ENCODE data around the gene SDK1.
"Not testable (repeated sequence)": the region's sequence is repeated elsewhere in the genome, so short reads cannot be mapped to it uniquely, and the experiment has no call there.

Gene SDK1

DNA sequence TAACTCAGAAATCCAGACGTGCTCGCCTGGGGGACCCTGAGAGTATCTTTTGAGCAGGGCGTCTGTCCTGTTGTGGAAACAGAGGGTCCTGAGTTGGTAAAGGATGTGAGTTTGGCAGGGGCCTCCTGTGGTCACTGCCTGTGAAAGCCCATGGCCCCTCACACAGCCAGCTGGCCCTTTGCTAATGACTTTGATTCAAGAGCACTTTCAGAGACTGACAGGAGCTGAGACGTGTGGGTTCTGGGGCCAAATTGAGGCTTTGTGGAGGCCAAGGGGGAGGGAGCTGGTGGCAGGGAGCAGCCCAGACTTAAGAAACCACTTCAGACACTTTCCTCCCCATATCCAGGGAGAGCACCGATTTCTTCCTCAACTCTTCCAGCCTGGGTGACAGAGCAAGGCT is 921.6 kb downstream of the SDK1 start:
- DNase-seq, result no peak

DNA sequence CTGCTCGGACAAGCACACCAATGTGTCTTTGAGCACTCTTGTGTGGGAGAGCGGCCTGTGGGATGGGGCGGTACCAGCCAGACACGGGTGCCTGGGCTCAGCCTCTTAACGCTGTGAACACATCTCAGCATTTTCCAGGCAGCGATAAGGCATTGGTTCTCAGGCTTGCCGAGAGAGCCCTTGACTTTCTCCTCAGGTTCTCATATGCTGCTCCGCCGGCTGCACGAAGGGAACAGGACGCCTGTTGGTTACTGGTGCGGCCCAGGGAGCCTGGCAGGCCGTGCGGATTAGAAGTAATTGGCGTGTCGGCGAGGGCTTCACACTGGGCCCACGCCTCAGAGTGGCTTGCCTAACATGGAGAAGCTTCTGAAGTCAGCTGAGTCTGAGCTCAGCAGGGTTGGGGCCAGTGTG is 924.3 kb downstream of the SDK1 start:
- DNase-seq, result no peak

DNA sequence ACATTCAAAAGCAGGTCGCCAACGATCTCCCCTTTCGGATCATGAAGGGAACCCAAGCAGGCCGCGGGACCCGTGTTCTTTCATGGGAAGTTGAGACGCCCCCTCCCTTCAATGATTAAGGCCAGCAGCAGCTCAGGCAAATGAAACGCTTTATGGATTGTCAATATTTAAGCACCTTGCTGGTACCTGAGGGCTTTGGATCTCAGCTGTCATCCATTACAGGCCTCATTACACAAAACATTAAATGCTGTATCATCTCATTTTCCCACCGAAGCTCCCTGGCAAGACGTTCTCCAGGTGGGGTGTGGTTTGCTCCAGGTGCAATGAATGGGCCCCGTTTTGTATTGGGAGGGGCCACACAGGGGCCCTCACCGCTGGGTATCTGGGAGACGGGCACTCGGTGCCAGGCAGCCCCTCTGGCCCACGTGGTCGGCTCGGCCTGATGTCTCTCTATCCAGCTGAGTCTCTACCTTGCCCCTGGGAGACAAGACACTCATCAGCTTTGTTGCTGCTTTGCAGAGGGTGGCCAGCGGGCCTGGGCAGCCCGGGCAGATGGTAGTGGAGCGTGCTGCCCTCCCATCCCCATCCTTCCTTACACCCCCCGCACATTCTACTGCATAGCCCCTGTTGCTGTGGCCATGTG is 925.0 kb downstream of the SDK1 start:
- DNase-seq, result no peak

DNA sequence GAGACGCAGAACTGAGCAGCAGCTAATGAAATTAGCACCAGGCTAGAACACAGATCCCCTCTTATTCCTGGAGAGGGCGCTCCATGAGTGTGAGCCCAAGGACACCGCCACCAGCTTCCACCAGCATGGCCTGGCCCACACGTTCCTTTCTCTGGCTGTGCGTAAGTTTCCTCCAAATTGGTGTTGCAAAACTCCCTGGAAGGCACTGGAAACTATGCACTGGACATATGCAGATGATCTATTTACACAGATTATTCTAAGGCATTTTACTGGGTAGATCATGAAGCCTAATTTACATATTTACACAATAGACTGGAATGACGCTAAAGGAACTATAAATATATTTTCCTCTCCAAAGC is 925.5 kb downstream of the SDK1 start:
- no peak for DNase-seq

DNA sequence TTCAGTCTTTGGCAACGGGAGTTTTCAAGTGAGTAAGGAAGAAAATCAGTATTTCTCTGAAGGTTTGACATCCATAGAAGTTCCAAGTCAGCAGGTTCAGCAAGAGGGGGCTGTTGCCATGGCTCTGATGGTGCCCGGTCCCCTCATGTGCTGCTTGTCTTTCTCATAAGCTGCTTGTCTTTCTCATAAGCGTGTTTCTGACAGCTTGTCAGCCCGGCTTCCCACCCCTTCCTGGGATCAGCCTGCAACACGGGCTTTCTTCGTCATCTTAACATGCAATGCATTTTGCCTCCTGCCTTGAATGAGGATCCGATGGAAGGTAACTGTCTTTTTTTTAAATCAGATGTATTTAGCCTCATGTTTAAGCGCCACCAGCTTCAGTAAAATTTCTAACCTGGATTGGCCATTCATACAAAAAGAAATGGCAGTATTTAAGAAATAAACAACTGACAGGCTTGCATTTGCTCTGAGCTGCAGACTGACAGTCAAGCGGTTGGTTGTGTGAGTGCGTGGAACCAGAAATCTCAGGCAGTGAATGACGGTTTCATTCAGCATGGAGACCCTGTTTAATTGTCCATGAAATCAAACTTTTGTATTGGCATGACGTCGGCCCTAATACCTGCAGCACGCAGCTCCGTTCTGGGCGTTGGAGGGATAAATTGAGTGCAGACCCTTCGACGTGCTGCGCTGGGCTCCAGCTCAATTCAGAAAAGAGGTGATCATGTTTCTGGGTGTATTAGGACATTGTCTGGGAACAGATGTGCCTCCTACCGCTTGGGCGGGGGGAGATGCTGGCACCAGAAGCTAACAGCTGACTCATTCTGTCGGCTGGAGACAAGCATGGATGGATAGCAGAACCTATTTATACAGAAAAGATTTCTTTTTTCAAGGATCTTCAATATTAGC is 926.3 kb downstream of the SDK1 start:
- no peak for DNase-seq

DNA sequence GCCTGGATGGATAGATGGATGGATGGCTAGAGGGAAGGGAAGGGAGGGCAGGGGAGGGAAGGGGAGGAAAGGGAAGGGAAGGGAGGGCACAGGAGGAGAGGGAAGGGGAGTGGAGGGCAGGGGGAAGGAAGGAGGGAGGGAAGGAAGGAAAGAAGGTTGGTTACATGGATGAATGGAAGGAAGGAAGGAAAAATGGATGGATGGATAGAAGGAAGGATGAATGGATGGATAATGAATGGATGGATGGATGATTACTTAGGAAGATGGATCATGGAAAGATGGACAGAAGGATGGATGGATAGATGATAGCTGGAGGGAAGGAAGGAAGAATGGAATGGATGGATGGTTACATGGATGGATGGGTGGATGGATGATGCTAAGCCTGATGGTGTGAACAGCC is 929.3 kb downstream of the SDK1 start:
- DNase-seq, result no peak

DNA sequence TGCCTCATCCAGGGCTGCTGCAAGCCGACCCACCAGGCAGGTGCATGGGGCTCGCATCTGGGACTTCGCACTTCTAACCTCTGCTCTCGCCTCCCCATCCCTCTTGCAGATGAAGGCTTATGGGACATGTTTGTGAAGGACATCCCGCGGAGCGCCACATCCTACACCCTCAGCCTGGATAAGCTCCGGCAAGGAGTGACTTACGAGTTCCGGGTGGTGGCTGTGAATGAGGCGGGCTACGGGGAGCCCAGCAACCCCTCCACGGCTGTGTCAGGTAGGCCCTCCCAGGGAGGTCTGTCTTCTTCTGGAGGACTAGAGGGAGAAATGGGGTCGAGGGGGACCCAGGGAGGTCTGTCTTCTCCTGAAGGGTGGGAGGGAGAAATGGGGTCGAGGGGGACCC is 932.1 kb downstream of the SDK1 start:
- no peak for DNase-seq

DNA sequence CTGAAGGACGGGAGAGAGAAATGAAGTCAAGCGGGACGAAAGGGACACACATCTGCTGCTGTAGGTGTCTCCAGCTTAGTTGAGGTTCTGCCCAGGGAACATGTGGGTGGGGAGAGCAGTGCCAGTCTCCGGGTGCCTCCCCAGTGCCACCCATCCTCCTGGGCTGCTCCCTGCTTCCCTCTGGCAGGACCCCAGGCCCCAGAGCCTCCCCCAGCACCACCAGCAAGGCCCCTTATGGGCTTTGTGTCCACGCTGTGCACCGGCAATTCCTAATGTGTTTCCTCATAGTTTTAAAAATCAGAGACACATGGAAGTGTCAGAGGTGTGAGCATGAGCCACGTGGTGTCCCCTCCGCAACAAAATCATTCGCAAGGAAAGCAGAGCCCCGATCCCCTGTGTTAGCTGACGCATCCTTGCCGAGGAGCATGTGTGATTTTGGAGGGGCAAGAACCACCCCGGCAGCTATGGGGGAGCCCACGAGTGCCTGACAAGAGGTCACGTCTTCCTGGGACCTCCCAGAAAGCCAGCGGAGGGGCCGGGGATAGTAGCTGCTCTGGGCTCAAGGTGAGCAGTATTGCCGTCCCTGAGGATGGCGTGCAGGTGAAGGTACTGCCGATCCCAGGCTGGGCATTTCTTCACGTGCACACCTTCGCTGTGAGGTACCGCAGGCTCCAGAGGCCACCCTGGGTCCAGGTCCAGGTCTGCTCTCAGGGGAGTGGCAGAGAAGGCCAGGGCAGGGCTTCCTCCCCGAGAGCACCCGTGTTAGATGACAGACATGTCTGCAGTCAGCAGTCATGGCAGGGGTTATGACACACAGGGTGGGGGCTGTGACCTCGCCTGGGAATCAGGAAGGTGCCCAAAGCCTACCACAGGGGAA is 932.8 kb downstream of the SDK1 start:
- no peak for DNase-seq

DNA sequence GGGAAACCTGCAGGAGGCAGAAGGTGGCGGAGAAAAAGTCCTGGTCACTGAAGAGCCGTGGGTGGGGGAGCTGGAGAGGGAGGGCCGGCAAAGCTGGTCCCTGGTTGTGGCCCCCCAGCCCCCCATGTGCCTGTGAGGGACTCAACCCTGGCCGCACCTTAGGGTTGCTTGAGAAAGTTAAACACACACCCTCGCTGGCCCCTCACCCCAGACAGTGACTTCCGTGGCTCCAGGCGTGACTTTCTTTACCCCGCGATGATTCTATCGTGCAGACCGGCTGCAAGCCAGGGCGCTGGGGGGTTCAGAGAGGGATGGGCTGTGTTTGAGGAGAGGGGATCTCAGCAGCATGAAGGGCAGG is 933.4 kb downstream of the SDK1 start:
- DNase-seq, result no peak

DNA sequence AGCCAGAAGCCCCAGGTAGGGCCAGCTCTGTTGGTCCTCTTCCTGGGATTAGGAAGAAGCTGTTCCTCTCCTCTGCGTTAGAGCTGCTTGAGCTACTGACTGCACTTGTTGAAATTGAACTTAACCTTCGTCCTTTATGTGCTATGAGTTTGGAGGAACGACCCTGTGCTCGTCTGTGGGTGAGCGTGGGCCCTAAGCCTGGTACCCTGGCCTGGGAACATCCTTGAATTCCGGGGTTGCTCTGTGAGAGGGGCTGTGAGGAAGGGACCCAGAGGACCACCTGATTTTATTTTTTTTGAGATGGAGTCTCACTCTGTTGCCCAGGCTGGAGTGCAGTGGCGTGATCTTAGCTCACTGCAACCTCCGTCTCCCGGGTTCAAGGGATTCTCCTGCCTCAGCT is 933.8 kb downstream of the SDK1 start:
- no peak for DNase-seq

DNA sequence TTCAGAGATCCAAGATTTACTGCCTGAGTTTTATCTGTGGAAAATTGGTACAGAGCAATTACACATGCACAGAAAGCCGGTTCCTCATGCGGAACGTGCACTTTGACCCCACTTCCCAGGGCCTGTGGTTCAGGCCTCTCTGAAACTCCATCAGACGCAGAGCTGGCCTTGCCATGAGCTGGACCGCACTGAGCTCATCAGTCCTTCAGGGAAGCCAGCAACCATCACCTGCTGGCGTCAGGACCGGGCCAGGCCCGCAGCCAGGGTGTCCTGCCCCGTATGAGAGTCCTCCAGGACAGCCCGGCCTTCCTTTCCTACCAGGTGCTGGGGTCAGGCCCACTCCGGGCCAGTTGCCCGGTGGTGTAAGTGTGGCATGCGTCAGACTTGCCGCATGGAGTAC is 934.5 kb downstream of the SDK1 start:
- DNase-seq, result no peak

DNA sequence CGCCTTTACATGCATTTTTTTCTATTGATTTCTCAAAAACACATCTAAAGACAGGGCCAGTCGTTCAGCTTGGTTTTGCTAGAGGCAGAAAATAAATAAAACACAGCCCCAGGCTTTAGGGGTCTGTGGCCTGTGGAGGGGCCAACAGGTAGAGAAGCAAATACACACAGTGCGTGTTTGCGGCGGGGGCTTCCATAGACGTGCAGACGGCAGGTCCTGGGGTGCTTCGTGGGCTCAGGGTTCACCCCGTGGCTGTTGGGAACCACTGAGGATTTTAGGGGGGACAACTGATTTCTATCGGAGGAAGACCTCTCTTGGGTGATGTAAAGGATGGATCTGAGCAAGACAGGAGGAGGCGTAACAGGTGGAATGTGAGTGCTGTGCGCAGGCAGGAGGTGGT is 935.3 kb downstream of the SDK1 start:
- DNase-seq, result no peak

DNA sequence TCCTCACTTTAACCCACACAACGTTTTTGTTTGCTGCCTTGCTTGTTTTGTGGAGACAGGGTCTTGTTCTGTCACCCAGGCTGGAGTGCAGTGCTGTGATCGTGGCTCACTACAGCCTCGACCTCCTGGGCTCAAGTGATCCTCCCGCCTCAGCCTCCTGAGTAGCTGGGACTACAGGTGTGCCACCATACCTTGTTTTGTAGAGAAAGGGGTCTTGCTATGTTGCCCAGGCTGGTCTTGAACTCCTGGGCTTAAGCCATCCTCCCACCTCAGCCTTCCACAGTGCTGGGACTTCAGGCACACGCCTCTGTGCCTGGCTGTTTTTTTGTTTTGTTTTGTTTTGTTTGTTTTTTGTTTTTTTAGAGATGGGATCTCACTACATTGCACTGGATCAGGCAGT is 935.8 kb downstream of the SDK1 start:
- not testable (repeated sequence) for DNase-seq

DNA sequence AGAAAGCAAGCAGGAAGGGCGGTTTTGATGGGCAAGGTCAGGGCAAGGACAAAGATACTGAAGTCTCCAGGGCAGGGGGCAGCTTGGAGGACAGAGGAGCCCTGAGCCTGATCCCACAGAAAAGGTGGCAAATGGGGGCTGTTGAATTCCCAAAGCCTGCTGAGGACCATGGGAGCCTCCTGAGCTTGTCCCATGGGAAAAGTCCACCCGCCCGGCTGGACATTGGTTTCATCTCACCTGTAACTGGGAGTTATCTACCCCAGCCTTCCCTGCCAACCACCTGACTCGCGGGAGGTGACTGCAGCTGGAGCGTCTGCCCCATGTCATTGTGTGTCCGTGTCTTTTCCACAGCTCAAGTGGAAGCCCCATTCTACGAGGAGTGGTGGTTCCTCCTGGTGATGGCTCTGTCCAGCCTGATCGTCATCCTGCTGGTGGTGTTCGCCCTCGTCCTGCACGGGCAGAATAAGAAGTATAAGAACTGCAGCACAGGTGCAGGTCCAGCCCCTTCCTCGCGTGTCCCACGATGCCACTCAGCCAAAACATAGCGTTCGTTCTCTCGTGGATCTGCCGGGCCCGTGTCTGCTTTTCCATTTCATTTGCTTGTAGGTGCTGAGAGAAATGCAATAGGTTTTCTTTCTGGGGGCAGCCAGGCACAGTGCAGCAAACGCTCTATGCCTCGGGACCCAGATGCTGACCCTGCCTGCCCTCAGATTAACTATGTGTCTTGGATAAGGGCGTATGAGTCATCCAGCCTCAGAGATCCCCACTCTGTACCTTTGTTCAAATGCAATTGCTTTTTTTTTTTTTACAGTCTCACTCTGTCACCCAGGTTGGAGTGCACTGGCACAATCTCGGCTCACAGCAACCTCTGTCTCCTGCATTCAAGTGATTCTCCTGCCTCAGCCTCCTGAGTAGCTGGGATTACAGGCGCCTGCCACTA is 936.5 kb downstream of the SDK1 start:
- DNase-seq, result no peak

DNA sequence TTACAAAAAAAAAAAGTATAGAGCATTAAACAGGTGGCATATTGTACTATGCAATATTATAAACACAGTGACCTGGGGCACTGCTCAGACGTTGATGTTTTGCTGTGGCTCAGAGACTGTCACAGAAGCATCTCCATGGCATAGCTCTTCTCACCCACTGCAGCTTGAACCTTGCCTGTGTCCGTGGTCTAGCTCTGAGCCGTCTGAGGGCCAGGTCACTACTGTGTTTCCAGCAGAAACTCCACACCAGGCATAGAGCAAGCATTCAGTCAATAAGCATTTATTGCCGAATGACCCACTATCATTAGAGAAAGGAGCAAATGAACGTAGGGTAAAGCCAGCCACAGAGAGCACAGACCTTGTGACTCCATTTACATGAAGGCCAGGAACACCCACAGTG is 937.8 kb downstream of the SDK1 start:
- no peak for DNase-seq

DNA sequence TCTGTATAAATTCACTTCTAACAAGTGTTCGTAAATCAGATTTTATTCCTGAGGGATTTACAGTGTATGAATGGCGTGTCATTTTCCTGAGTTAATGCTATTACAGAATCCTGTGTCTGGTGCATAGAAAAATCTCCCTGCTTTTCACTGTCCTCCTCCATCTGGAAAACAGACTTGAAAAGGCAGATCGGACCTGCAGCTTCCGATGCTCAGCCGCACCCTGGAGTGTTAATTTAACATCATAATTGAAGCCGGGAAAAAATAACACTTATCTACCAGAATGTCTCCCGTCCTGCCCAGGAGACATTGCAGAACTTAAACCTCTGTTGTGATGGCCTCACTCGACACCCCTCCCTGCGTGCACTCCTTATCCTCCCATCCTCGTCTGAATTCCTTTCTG is 939.0 kb downstream of the SDK1 start:
- DNase-seq, result no peak

DNA sequence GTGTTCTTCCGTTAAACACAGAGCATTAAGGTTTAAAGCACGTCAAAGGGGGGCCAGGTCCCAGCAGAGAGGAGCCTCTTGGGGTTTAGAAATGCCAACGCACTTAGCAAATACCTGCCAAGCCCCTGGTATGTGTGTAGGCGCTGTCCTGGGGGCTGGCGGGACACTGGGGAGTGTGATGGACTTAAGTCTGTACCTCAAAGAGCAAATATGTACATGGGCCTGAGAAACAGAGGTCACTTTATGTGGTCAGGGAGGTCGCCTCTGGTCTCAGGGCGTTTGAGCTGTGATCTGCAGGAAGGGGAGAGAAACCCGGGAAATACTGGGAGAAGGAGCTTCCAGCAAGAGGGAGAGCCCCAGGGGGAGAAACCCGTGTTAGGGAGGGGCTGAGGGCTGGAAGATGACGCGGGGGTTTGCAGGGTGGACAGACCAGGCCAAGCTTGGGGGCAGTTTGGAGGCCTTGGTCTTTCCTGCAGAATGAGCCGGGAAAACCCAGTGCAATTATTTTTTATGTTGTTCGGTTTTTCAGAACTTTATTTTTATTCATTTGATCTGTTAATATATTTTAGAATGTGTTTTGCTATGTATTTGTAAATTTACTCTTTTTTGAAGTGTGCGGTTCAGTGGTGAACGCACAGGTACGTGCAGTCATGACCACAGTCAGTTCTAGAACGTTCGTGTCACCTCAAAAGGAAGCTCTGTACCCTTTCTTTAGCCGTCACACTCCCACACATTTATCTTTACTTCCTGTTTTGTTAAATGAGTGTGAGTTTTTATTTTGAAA is 939.7 kb downstream of the SDK1 start:
- no peak for DNase-seq

DNA sequence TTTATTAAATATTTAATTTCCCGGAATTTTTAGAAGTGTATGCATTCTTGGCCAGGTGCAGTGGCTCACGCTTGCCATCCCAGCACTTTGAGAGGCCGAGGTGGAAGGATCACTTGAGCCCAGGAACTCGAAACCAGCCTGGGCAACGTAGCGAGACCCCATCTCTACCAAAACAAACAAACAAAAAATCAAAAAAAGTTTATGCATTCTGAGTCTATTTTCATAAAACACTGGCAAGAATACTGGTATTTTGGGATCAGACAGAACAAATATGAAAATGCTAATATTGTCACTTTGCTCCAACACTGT is 940.2 kb downstream of the SDK1 start:
- no peak for DNase-seq

DNA sequence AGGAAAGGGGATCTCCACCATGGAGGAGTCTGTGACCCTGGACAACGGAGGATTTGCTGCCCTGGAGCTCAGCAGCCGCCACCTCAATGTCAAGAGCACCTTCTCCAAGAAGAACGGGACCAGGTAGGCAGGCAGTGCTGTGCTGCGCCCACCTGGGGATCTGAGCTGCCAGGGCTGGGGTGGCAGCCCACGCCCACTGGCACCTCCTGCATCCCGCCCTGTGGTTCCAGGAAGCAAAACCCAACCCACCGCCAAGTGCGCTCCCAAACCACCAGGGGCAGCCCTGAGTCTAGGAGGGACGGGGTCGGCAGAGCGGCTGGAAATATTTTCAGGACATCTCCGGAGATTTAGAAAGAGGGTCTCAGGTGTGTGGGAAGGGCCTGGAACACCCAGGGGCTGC is 940.7 kb downstream of the SDK1 start:
- no peak for DNase-seq

DNA sequence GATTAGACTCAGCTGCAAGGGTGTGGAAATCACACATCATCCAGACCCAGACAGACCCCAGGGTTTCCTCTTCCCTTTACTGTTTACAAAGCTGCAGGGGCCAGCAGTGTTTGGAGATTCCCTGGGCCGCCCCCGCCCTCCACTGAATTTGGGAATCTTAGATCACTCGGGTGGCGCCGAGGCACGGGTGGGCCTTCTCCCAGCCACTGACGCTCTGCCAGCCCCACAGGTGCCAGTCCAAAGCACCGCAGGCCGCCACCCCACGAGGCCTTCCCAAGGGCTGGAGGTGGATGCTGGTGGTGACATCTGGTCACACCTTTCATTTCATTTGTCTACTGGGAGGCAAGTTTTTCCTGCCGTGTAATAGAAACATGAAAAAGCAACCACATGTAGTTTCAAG is 941.7 kb downstream of the SDK1 start:
- DNase-seq, result no peak

DNA sequence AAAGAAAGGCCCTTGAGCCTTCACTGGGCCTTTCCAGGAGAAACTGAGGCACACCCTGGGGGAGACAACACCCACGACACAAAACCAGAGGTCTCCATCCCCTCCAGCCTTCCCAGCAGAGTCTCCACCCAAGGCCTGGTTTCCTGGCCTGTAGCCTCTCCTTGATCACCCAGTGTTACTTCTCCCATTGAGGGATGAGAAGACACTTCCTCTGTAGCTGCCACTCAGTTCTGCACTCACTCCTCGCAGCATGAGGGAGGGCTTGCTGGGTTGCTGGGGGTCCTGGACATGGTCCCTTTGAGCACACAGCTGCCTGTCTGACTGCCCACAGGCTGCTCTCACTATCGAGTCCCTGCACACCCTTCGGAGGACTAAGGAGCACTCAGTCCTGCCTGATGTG is 943.0 kb downstream of the SDK1 start:
- DNase-seq, result no peak

DNA sequence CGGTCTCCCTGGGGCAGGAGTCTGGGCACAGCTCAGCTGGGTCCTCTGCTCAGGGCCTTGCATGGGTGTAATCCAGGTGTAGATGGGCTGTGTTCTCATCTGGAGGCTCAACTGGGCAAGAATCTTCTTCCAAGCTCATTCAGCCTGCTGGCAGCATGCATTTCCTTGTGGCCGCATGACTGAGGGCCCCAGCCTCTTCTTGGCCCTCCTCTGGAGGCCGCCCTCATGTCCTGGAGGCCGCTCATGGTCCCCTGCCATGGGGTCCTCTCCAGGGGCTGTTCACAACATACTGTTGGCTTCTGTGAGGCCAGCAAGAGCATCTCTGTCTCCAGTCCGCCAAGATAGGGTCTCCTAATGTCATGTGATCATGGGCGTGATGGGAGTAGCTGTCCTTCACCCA is 943.6 kb downstream of the SDK1 start:
- DNase-seq, result no peak
